Endothelial cell of umbilical vein (primary cell): Measurements from ENCODE around the gene TRAP1. TPM values are rescaled to one million over a fixed set of nuclear protein-coding genes. Genes with fewer than 3 reads are reported as not detected.

Experiments
- BruUV-seq: library from RNA; stranded (reverse); fragments of 400-500 nt; replicated peaks from 2 replicates; lab custom pipeline; 2021; lab: Mats Ljungman, UMichigan
- CTCF ChIA-PET: fragments of 300-600, 350-600 bp; sonication (Branson Sonifier 250); formaldehyde crosslinking; loops from one replicate; lab custom pipeline; 2021; ENCODE audit warnings: antibody characterized with exemption, inconsistent platforms; lab: Charles Lee
- POLR2A ChIA-PET: fragments of 300-600, 350-600 bp; sonication (Branson Sonifier 250); formaldehyde crosslinking; loops from one replicate; lab custom pipeline; 2021; ENCODE audit warnings: antibody characterized with exemption, inconsistent platforms; lab: Charles Lee
- DNase-seq: peaks from one replicate; pipeline ENCODE4 v3.0.0-alpha.2; 2011; ENCODE audit warnings: low read depth, low spot score
- FAIRE-seq: peaks from 2 replicates; lab custom pipeline; 2011; peaks lifted over from hg19 to GRCh38; lab: Jason Lieb, UNC
- H2AFZ ChIP-seq: 2 replicates; pipeline ENCODE4 v1.6.0; 2012; ENCODE audit warnings: low read depth, low read length, control low read depth, inconsistent platforms
- H3K27ac ChIP-seq: 2 replicates; pipeline ENCODE4 v1.5.1; 2011; ENCODE audit warnings: low read depth, mild to moderate bottlenecking, control low read depth, low read length, moderate library complexity; ENCODE audit not compliant: insufficient read depth
- H3K27me3 ChIP-seq, 2 experiments: 2 replicates each; pipeline versions ENCODE4 v1.6.0 to v1.6.1; 2011; ENCODE audit warnings: low read length in 2 of 2, mixed read lengths in 1 of 2; ENCODE audit not compliant: control insufficient read depth in 2 of 2, insufficient read depth in 2 of 2
- H3K36me3 ChIP-seq, 2 experiments: 2 replicates in 1 of 2; 3 replicates in 1 of 2; pipeline ENCODE4 v1.5.1; 2011; ENCODE audit warnings: low read length in 2 of 2, mild to moderate bottlenecking in 1 of 2, moderate library complexity in 1 of 2; ENCODE audit not compliant: control insufficient read depth in 2 of 2, insufficient read depth in 2 of 2; ENCODE audit errors: extremely low read depth in 1 of 2
- H3K4me1 ChIP-seq: 3 replicates; pipeline ENCODE4 v1.5.1; 2011; ENCODE audit warnings: mild to moderate bottlenecking, low read length; ENCODE audit not compliant: control insufficient read depth, insufficient read depth; ENCODE audit errors: extremely low read depth
- H3K4me2 ChIP-seq: 2 replicates; pipeline ENCODE4 v1.6.1; 2011; ENCODE audit warnings: low read length, control low read depth, mixed read lengths; ENCODE audit not compliant: insufficient read depth
- H3K4me3 ChIP-seq, 3 experiments: fragments of 200-600 bp in 1 of 3; sonication (generic), shearing (Covaris generic) in 1 of 3; replicated peaks in 1 of 3; 2 replicates each; pipeline ENCODE4 v1.5.1; 2011 to 2016; ENCODE audit warnings: control low read depth in 3 of 3, low read length in 3 of 3, mild to moderate bottlenecking in 2 of 3, inconsistent platforms in 1 of 3, low read depth in 1 of 3, moderate library complexity in 1 of 3; ENCODE audit not compliant: insufficient read depth in 1 of 3
- H3K79me2 ChIP-seq: 2 replicates; pipeline ENCODE4 v1.6.0; 2012; ENCODE audit warnings: low read length, inconsistent platforms; ENCODE audit not compliant: control insufficient read depth, insufficient read depth
- H3K9ac ChIP-seq: replicated peaks from 2 replicates; pipeline ENCODE3; 2011; ENCODE audit warnings: low read length, control low read depth; ENCODE audit not compliant: insufficient read depth; ENCODE audit errors: extremely low read depth
- H3K9me1 ChIP-seq: replicated peaks from 3 replicates; pipeline ENCODE4 v1.6.0; 2011; ENCODE audit warnings: mild to moderate bottlenecking, low read length; ENCODE audit not compliant: control insufficient read depth, insufficient read depth; ENCODE audit errors: extremely low read depth
- H3K9me3 ChIP-seq: replicated peaks from 2 replicates; pipeline ENCODE4 v1.5.1; 2012; ENCODE audit warnings: low read length, inconsistent platforms; ENCODE audit not compliant: control insufficient read depth, insufficient read depth
- H4K20me1 ChIP-seq: replicated peaks from 2 replicates; pipeline ENCODE3; 2011; ENCODE audit warnings: mild to moderate bottlenecking, low read length; ENCODE audit not compliant: control insufficient read depth, insufficient read depth; ENCODE audit errors: extremely low read depth
- CTCF ChIP-seq, 2 donors: IDR thresholded peaks; 1 replicate in 1 of 2; 2 replicates in 1 of 2; pipeline ENCODE4 v1.5.1; 2011; ENCODE audit warnings: low read length in 2 of 2, mild to moderate bottlenecking in 2 of 2, moderate library complexity in 2 of 2, control low read depth in 1 of 2, inconsistent platforms in 1 of 2, low read depth in 1 of 2; ENCODE audit not compliant: insufficient read depth in 1 of 2; ENCODE audit errors: extremely low read depth in 1 of 2
- EZH2 ChIP-seq: IDR thresholded peaks from 2 replicates; pipeline ENCODE4 v1.6.1; 2012; ENCODE audit warnings: borderline replicate concordance, low read depth, mild to moderate bottlenecking, moderate library complexity, low read length, inconsistent platforms; ENCODE audit not compliant: severe bottlenecking
- FOS ChIP-seq: IDR thresholded peaks from 2 replicates; pipeline ENCODE4 v1.6.1; 2011; ENCODE audit warnings: mild to moderate bottlenecking, low read length, moderate library complexity, borderline replicate concordance; ENCODE audit not compliant: insufficient read depth
- JUN ChIP-seq: IDR thresholded peaks from 2 replicates; pipeline ENCODE4 v1.6.1; 2011; ENCODE audit warnings: borderline replicate concordance, low read depth; ENCODE audit not compliant: insufficient read length, insufficient read depth
- MAX ChIP-seq: IDR thresholded peaks from 2 replicates; pipeline ENCODE4 v1.6.1; 2011; ENCODE audit not compliant: insufficient read depth, insufficient read length
- MYC ChIP-seq: IDR thresholded peaks from one replicate; pipeline ENCODE4 v1.6.1; 2011; ENCODE audit warnings: mild to moderate bottlenecking, low read depth, low read length
- POLR2A ChIP-seq: IDR thresholded peaks from 2 replicates; pipeline ENCODE4 v1.6.1; 2012; ENCODE audit warnings: low read depth, mild to moderate bottlenecking, control low read depth, low read length
- POLR2AphosphoS5 ChIP-seq: IDR thresholded peaks from 2 replicates; pipeline ENCODE4 v1.6.1; 2012; ENCODE audit warnings: low read depth, mild to moderate bottlenecking, control low read depth, low read length, moderate library complexity; ENCODE audit not compliant: insufficient read depth
- dilution Hi-C: fragments of 300-500 bp; cut with MboI; formaldehyde crosslinking; loops from one replicate; pipeline ENCODE4 v1.15.0; 2019; ENCODE audit warnings: low sequenced_read_pairs; ENCODE audit not compliant: extremely low pct_ligation_motif_present
- intact Hi-C: fragments of 100-400 bp; cut with micrococcal nuclease; formaldehyde crosslinking; loops from one replicate; pipeline ENCODE4 v1.10.0; 2022
- polyA plus RNA-seq, 4 experiments: library from polyadenylated mRNA; depleted of rRNA in 3 of 4; stranded (reverse) in 3 of 4; unstranded in 1 of 4; fragments of >200 nt; gene quantifications; 2 replicates each; pipeline versions ENCODE4 v1.2.1 to v1.2.3, GENCODE V29; 2011 to 2012; ENCODE audit warnings: missing spikeins in 1 of 4
- total RNA-seq: library from RNA; stranded (reverse); gene quantifications from 2 replicates; pipeline ENCODE4 v1.2.3, GENCODE V29; 2021

The TRAP1 gene
- total and polyA plus RNA-seq, 2 donors (not counting 3 experiments of a cell fraction or from before 2014, with no cell fraction given): 95.6 to 102 TPM

- Histone ChIP-seq H3K4me3 (no peak overlapping the region), H3K79me2 (no peaks in the 10 kb centered on the region), H3K27ac (no peak overlapping the region), H3K9ac (no peak overlapping the region), H3K27me3 (no peaks in the 10 kb centered on the region), H3K4me2 (no peak overlapping the region), H3K9me1 (no peaks in the 10 kb centered on the region), H4K20me1 (no peaks in the 10 kb centered on the region), H2AFZ (no peak overlapping the region), H3K4me1 (no peaks in the 10 kb centered on the region), H3K36me3 (peaks cover 11 to 61% of the 10 kb centered on the region in 2 experiments), H3K9me3 (no peaks in the 10 kb centered on the region)
- FAIRE-seq (no peak), DNase-seq (no peak)
- TF ChIP-seq POLR2AphosphoS5 (no peak), POLR2A (no peak), MYC (no peak), MAX (no peak), JUN (no peak), EZH2 (no peak), FOS (no peak), CTCF (IDR thresholded peaks at IDR 0.05; ENCODE audit: extremely low read depth in 1 of 2, insufficient read depth in 1 of 2, low read depth in 1 of 2, low read length in 2 of 2) (no peak)
- dilution Hi-C loops (no loop called here), intact Hi-C loops (no loop called here)
- no TSS peak for BruUV-seq
- CTCF ChIA-PET: no interaction called here
- POLR2A ChIA-PET: no interaction called here
Measured at GRCh38 chr16:3738128-3738527, 20.8 kb upstream of the TRAP1 start.
